ENCODE measurements around the gene SRGN. TPM values are rescaled to one million over a fixed set of nuclear protein-coding genes. Genes with fewer than 3 reads are reported as not detected.

The SRGN gene
- total and polyA plus RNA-seq, 10 of the 15 experiments (the other 5 are each of a cell fraction or from before 2014, with no cell fraction given): 382 to 2,414 (median 885) TPM

DNA sequence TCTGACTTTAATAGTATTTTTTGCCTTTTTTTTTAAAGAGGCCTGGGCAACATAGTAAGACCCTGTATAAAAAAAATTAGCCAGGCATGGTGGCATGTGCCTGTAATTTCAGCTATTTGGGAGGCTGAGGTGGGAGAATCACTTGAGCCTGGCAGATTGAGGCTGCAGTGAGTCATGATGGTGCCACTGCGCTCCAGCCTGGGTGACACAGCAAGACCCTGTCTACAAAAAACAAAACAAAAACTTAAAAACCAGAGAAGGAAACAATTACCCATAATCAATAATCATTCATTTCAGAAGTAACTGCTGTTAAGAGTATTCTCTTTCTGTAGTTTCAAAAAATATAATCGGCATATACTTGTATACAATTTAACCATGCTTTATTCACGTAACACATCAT, 64.1 kb downstream of the SRGN start:
- no peaks in the 10 kb centered on the region for H4K20me1 ChIP-seq (ENCODE audit: control insufficient read depth, insufficient read depth)
- peaks cover 4% of the 10 kb centered on the region for H3K79me2 ChIP-seq (ENCODE audit: control insufficient read depth, insufficient read depth, low read length)

More for the DNA sequence above, 64.1 kb downstream of the SRGN start:
- TF ChIP-seq NR2F1 (conservative IDR thresholded peaks at IDR 0.05) (no peak), WRNIP1 (IDR thresholded peaks at IDR 0.05; ENCODE audit: borderline replicate concordance, low read depth, low read length) (no peak), TCF12 (IDR thresholded peaks at IDR 0.05; ENCODE audit: low read depth, low read length) (no peak), STAT3 (IDR thresholded peaks at IDR 0.05; ENCODE audit: low read depth, low read length) (no peak), ESRRA (IDR thresholded peaks at IDR 0.05; ENCODE audit: low read length) (no peak), FOXK2 (IDR thresholded peaks at IDR 0.05) (no peak), ZNF207 (IDR thresholded peaks at IDR 0.05; ENCODE audit: borderline replicate concordance) (no peak), CREM (IDR thresholded peaks at IDR 0.05; ENCODE audit: low read depth) (no peak), PAX8 (IDR thresholded peaks at IDR 0.05) (no peak)
- TF ChIP-seq, protein P1, sequence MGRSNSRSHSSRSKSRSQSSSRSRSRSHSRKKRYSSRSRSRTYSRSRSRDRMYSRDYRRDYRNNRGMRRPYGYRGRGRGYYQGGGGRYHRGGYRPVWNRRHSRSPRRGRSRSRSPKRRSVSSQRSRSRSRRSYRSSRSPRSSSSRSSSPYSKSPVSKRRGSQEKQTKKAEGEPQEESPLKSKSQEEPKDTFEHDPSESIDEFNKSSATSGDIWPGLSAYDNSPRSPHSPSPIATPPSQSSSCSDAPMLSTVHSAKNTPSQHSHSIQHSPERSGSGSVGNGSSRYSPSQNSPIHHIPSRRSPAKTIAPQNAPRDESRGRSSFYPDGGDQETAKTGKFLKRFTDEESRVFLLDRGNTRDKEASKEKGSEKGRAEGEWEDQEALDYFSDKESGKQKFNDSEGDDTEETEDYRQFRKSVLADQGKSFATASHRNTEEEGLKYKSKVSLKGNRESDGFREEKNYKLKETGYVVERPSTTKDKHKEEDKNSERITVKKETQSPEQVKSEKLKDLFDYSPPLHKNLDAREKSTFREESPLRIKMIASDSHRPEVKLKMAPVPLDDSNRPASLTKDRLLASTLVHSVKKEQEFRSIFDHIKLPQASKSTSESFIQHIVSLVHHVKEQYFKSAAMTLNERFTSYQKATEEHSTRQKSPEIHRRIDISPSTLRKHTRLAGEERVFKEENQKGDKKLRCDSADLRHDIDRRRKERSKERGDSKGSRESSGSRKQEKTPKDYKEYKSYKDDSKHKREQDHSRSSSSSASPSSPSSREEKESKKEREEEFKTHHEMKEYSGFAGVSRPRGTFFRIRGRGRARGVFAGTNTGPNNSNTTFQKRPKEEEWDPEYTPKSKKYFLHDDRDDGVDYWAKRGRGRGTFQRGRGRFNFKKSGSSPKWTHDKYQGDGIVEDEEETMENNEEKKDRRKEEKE (IDR thresholded peaks at IDR 0.05): no peak
- no peak overlapping the region for H3K9ac ChIP-seq (ENCODE audit: control insufficient read depth, insufficient read depth, low read length)
- no peak overlapping the region for H2AFZ ChIP-seq (ENCODE audit: control insufficient read depth, low read depth, low read length)
- in situ Hi-C loops (cut with MboI) (no loop called here), intact Hi-C loops (cut with micrococcal nuclease; ENCODE audit: unreplicated experiment) (no loop called here)
- FAIRE-seq: no peak
- ChIA-PET SMC1A (ENCODE audit: uncharacterized antibody, unreplicated experiment) (interaction anchor here (0.7 kb wide), 1 partner anchor 9 kb away, joined by 3 read pairs; no protein-coding TSS in a partner anchor), CTCF (no interaction called here), POLR2A (interaction anchor here (0.6 kb wide), 1 partner anchor 80 kb away, joined by 3 read pairs; no protein-coding TSS in a partner anchor), RAD21 (ENCODE audit: unreplicated experiment) (interaction anchor here (0.7 kb wide), 1 partner anchor 145 kb away, joined by 3 read pairs; no protein-coding TSS in a partner anchor)
- no peaks in the 10 kb centered on the region for H3K4me1 ChIP-seq (ENCODE audit: control insufficient read depth, insufficient read depth, low read length)
- H3K4me3 ChIP-seq: no peak overlapping the region
- no peaks in the 10 kb centered on the region for H3K9me3 ChIP-seq (replicated peaks; ENCODE audit: control insufficient read depth, insufficient read depth, low read length)
- 89% methylated on average over 3 of the region's 3 CpGs for WGBS (ENCODE audit: insufficient coverage, insufficient replicate concordance, low lambda C conversion rate, missing lambda C conversion rate)
- no peak overlapping the region for H3K4me2 ChIP-seq (ENCODE audit: control insufficient read depth, insufficient read depth)
- BruUV-seq (replicated peaks): no TSS peak
- ATAC-seq: no peak
- H3K27me3 ChIP-seq (replicated peaks in 1 of 2; ENCODE audit: control insufficient read depth in 2 of 2, insufficient read depth in 2 of 2, low read length in 1 of 2): no peaks in the 10 kb centered on the region
- DNase-seq (ENCODE audit: low read depth, low spot score): no peak
- H3K27ac ChIP-seq (ENCODE audit: control insufficient read depth, insufficient read depth): no peak overlapping the region
- H3K36me3 ChIP-seq (ENCODE audit: control insufficient read depth in 2 of 2, insufficient read depth in 2 of 2, low read length in 1 of 2): no peaks in the 10 kb centered on the region

Data from GM12878 (cell line).